8988T (cell line): ENCODE data around the gene NPHP4.

Experiments used
- DNase-seq: peaks from one replicate; pipeline ENCODE4 v3.0.0; 2011

Gene NPHP4

DNA sequence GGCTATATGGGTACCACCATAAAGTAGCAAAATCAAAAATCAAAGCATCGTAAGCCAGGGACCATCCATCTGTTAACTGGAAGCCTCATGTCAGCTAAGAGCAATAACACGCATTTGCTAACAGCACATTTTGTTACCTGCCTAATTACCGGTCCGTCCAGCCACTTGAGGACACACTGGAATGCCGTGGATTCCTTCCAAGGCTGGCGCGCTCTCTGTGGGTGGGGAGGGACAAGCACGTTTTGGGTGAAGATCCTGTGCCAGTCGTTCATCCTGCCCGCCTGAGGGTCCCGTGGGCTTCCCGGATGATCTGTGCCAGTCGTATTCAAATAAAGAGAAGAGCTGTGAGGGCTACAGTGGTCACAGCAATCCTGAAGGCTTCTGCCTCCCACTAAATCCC is 6.2 kb downstream of the NPHP4 start:
- no peak for DNase-seq

DNA sequence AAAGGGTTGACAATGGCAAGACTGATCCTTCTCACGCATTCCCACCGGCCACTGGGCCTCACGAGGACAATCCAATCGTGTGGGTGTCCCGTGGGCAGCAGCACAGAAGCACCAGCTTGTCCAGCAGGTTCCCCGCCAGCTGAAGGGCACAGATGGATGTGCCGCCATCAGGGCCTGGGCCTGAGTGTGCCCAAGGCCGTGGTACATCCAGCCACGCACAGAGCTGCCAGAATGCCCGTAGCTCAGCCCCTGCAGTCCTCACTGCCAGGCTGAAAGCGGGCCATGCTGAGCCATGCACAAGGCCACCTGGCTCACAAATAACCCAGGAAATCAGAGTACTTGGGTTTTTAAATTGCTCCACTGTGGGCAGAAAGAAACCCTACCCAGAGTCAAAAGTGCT is 7.0 kb downstream of the NPHP4 start:
- DNase-seq, result no peak

DNA sequence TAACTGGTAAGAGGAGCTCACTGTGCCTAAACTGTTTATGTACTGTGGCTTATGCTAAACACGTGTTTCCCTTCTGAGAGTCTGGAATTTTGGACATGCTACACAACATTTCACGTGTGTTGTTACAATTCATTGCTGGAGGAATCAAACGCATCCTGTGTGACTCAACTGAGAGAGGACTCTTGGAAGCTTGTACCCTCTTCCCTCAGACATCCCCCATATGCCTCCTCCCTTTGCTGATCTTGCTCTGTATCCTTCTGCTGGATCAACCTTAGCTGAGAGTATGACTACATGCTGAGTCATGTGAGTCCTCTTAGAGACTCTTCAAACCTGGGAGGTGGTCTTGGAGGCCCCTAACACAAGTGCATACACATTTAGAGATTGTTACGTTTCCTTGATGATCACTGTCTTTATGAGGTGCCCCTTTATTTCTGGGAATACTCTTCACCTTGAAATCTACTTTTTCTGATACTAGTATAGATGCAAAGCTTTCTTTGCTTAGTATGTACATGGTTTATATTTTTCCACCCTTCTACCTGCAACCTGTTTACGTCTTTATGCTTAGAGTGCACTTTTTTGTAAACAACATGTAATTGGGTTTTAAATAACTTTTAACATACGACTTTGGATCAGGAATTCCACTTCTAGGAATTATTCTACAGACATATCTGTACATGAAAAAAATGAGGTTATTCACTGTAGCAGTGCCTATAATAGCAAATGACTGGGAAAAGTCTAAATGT is 8.7 kb downstream of the NPHP4 start:
- DNase-seq, result no peak

DNA sequence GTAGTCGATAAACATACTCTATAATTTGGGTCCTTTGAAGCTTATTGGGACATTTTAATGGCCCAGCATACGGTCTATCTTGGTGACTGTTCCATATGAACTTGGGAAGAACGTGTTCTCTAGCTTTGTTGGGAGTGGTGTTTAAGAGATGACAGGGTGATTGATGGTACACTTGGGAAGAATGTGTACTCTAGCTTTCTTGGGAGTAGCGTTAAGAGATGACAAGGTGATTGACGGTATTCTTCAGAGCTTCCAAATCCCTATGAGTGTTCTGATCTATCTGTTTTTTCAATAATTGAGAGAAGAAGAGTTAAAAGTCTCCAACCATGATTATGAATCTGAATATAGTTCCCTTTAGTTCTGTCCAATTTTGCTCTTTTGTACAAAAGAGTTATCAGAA is 9.4 kb downstream of the NPHP4 start:
- DNase-seq, result no peak

DNA sequence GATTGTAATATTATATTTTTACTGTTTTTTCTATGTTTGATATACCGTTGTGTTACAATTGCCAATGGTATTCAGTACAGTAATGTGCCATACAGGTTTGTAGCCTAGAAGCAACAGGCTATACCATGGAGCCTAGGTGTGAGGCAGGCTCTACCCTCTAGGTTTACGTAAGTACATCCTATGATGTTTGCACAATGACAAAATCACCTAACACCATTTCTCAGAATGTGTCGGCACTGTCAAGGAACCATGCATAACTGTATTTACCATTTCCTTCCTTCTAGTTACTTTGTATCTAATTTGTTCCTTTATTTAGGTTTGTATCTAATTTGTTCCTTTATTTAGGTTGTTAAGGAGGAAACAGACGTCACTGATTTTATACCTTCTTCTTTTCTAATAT is 9.9 kb downstream of the NPHP4 start:
- no peak for DNase-seq

DNA sequence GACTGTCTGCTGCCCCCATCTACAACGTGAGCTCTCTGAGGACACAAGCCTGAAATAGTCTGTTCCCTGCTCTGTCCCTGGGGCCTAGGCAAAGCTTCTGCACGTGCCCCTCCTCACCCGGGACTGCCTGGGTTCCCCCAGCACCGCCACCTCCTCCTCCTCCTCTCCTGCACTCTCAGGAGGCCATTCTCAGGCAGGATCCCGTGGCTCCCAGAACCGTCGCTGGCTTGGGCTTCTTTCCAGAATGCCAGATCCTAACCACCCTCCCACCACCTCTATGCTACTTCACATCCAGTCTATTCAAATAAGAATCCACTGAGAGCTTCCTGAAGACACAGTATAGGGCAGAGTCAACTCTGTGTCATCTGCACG is 11.2 kb downstream of the NPHP4 start:
- no peak for DNase-seq

DNA sequence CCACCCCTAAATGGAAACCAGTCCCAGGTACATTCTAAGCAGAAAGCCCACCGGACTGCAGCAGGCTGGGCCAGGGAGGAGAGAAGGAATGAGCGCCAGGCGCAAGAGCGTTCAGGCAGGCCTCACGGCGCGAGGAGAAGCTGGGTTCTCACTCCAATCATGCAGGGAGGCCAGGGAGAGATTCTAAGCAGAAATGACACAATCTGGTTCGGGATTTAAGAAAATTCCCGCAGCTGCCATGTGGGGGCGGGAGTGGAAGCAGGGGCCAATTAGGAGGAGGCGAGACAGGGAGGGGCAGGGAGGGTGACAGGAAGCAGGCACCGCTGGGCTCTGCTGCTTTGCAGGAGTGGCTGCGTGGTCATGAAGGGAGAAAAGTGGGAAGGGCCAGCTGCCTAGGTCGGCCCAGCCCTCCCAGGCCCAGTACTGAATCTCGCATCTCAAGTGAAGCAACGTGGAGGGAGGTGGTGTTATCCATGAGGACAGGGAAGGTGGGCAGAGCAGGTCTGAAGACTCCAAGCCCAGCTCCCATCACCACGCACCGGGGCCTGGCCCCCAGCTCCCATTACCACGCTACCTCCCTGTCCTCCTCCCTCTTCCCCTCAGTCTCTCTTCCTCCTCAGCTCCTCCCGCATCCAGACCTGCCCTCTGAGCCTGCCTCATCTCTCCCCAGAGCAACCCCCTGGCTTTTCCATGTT is 11.8 kb downstream of the NPHP4 start:
- DNase-seq, result no peak

DNA sequence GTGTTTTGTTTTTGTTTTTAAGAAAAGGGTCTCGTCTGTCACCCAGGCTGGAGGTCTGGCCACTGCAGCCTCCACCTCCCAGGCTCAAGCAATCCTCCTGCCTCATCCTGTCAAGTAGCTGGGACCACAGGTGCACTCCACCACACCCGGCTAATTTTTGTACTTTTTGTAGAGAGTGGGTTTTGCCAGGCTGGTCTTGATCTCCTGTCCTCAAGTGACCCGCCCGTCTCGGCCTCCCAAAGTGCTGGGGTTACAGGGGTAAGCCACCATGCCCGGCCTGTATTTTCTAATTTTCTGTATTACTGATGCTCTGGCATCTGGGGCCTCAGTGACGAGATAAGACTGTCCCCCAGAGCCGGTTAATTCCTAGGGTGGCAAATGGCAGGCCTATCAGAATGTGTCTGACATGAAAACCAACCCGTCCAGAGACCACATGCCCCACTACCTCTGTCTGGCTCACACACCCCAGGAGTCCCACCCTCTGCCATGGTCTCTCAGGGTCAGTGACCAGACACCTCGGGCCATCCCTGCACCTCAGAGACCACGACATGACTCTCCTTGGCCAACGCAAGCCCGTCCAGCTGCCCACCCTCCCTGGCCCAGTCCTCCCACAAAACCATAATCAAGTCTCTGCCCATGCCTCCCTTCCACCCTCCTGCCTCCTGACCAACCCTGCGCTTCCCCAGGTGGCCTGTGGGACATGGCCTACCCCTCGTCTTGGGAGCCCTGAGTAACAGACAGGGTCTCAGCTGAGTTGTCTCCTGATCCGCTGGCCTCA is 12.5 kb downstream of the NPHP4 start:
- no peak for DNase-seq

DNA sequence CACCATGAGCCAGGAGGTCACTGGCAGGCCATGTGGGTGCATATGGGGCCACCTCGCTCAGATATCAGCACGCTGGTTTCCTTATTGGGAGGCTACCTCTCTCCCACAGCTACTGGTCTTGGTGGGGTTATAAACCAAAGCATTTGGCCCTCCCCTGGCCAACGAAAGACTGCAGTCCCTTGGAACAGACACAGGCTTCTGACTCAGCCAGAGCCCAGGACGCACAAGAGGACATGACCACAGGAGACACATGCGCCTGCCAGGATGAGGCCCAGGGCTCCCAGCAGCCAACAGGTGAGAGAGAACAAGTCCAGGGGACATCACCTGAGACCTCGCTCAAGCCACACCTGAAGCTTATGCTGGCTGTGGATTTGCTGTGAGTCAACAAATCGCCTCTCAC is 13.8 kb downstream of the NPHP4 start:
- DNase-seq, result no peak

DNA sequence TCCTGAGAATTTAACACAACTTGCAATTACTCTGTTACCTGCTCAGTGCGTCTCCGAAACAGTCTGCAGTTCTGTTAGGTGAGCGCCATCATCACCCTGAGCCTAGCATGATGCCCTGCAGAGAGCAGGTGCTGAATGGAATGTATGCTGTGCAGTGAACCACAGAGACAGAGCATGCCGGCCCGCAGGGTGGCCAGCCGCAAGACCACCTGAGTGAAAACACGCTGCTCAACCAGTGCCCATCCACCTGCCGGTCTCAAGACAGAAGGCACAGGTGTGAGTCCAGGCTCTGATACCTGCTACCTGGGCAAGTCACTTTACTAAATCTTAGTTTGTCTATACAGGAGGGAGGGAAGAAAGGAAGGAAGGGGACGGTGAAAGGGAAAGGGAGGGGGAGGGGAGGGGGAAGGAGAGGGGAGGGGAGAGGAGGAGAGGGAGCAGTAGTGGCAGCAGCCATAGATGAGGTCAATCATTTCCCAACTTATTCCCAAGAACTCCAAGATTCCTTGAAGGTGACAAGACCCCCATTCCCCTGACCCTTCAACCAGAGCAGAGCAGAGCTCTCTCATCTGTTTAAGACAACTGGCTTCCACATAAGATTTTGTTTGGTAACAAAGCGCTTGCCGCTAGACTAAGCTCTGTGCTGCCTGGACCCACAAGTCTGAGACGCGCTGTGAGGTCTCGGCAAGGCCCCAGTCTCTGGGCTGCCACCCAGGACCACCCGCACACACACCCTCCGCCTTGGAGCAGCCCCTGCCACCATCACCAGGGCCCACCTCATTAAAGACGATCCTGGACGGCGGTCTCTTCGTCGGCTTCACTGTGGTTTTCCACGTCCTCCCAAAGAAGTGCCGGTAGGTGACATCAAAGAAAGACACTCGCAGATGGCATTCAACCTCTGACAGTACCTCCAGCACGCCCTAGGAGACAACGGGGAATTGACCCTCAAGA is 14.5 kb downstream of the NPHP4 start:
- no peak for DNase-seq

DNA sequence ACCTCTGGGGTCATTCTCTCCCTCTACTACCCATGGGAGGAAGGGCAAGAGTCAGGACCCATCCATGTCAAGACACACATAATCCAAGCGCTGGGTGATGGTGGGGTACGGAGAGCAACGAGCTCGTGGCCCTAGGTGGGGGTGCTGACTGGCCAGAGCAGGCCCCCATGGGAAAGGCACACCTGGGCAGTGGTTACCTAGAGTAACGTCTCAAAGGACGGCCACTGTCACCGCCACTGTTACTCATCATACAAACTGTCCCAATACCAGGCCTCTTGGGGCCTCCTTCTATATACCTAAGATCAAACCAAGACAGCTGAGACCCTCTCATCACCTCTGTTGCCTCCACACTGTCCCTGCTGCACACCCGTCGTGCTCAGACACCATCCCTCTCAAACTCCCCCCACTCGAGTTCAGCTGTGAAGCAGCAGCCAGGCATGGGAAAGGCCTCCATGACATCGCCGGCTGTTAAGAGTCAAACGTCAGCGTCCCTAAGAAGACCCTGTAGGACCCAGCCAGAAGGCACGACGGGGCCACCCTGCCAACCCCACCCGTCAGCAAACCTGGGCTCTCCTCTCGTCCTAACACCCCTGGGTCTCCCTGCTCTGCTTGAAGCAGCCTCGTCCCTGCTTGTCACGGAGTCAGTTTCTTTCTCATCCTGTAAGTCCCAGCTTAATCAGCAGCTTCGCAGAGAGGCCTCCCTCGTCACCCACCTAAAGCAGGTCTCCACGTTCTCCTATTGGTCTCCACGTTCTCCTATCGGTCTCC is 15.3 kb downstream of the NPHP4 start:
- no peak for DNase-seq

DNA sequence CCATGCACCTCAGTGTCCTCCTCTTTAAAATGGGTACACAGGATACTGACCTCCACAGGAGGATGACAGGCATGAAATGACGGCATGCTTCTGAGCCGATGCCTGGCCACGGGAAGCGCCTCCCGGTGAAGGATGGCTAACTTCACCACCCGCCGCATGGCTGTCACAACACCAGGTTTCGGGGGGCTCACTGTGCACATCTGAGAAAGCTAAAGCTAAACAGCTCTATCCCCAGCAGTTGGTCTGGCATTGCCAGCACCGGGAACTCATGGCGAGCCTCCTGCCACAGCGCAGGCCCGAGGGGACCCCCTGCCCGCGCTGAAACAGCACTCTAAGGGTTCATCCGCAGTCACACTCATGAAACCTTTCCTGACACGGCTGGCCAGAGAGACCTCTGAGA is 16.0 kb downstream of the NPHP4 start:
- no peak for DNase-seq

DNA sequence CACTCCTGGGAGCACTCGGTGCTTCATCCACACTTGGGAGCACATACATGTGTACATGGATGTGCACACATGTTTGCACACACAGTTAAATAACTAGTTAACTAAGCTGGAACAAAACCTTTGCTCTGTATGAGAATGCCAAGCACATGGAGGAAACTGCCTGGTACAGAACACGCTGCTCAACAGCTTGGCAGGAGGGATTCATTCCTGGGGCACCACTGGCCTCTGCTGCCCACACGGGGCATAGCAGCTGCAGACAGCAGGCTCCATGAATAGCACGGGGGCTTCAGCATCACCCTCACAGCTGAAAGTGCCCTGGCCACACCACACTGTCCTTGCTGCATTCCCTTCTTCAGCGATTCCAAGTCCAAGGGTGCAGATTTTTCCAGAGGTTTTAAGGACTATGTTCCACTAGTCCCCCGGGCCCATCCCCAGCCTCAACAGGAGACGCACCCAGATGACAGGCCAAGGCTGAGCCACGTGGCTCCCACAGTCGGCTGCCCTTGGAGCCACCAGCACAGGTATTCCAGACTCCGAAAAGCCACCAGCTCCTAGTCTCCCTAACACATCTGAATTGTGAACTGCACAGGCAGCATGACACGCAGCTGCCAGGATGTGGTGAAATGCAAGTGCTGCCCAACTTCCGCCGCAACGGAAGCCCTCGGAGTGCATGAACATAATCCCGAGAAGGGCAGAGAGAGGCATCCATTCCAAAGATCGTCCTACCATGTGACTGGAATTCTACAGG is 16.9 kb downstream of the NPHP4 start:
- DNase-seq, result no peak

DNA sequence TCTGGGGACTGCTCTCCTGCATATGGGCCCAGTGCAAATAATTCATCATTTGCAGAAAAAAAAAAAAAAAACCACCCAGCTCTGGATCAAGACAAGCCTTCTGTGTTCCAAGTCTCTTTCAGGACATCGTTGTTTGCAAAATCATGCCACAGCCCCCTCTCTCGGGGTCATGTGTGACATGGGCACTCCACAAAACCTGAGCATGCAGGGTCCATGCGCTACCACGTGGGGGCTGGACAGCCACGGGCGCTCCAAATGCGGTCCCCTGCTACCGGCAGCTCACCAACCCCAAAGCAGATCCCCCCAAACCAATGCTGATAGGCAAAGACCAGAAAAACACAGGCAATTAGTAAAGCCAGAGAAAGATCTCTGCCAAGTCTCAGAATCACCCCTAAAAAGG is 17.6 kb downstream of the NPHP4 start:
- DNase-seq, result no peak

DNA sequence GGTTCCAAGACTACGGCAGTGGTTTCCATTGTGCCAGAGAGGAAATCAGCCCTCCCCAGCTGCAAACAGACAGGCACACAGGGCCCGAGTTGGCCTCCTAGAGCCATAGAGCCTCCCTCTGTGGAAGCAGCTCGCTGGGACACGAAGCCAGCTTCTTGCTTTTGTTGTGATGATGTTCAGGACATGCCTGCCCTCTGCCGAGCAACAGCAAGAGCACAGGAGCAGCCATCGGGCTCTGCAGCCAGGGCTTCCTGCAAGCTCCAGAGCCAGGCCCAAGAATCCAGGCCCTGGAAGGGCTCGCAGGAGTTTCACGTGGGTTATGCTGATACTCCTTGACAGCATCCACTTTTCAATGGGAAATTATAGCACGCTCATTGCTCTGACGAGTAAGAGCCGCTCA is 18.5 kb downstream of the NPHP4 start:
- no peak for DNase-seq

DNA sequence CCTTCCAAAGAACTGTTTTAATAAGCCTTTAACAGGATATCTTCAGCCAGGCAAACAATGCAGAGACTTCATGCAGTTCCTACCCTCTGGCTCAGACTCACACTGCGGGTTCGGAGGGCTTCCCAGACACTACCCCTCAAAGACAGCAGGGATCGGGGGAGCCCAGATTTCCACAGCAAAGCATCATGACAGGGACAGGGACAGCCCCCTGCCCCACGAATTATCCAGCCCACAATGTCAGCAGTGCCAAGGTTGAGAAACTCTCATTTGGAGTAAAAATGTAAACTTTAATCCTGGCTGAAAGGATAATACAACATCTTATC is 20.1 kb downstream of the NPHP4 start:
- DNase-seq, result no peak

DNA sequence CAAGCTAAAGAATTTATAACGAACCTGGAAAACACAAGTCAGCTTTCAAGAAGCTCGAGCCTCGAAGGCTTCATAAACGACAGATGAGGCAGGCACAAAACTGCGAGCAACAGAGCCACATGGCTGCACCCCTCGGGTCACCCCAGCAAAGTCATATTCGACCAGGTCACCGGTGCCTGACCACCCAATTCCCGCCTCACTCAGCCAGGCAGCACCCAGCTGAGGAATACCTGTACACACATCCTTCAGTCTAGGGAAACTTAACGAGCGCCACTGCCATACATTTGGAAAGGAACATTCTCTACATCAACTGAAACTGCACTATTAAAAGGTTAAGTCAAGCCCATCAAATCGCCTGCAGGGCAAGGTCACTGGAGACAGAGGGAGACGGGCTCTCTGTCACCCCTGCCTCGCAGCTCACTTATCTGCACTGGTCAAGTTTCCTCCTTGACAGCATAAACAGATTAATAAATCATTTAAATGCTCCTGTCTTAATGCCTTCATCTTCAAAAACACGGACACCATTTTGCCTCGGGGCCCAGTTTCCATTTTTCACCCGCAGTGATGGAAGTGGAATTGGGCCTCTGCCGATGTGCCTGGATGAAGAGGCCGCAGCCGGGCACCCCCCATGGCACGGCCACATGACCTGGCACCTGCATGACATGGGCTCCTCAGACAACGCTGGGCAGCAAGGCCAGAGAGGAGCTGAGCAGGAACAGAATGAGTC is 20.6 kb downstream of the NPHP4 start:
- no peak for DNase-seq

DNA sequence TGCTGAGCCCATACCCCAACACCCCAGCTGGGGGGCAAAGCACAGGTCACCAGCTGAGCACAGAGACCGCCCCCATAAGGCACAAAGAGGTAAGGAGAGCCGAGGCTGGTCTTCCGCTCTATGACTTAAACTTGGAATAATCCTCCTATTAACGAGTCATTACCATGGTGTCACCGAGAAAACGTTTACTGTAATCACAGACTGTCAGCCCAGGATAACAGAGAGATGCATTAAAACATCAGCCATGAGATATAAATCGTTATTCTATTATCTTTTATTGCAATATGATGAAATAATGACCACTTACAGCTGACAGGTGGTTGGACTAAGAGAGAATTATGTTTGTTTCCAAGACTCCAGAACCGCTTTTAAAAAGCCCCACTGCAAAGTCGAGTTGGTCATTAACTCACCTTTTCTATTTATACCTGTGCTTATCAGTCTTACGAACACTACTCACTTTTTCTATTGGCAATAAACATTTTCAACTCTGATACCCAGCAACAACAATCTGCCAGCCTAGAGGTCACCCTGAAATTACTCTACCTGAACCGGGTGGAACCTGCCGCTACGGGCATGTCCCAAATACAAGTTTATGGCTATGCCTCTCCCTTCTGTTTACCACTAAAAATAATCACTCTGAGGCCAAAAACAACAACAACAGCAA is 21.5 kb downstream of the NPHP4 start:
- DNase-seq, result no peak

DNA sequence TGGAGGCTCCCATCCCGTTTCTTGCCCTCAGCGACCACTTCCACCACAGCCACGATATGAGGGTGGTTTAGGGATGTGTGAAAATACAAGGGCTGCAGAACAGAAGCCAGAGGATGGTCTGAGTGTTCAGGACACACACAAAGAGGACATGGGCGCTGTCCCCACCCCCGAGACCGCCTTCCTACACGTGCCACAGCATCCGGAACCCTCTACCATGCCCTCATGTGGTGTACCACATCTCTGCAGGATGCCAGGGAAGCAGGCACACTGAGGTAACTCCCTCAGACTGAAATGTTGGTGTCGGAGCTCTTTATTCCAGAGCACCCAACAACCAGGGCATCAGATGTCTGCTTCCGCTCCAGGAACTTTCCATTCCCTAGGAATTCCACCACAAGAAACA is 23.1 kb downstream of the NPHP4 start:
- no peak for DNase-seq

DNA sequence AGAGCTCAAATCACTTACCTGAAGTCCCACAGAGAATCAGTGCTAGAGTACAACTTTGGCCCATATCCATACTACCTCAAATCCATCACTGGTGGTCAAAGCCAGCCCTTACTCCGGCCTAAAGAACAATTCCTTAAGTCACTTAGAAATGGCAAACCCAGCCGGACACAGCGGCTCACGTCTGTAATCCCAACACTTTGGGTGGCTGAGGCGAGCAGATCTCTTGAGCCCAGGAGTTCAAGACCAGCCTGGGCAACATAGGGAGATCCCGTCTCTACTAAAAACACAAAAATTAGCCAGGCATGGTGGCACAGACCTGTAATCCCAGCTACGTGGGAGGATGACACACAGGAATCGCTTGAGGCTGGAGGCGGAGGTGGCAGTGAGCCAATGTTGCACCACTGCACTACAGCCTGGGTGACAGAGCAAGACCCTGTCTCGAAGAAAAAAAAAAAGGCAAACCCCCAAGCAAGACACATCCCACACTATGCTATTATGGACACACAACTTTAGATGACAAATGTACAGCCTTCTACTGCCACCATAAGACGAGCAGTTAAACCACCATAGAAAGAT is 24.0 kb downstream of the NPHP4 start:
- no peak for DNase-seq
